Putamen (tissue), 1 donor: Measurements from ENCODE around the gene AADACL3.
"Not testable (repeated sequence)": the region's sequence is repeated elsewhere in the genome, so short reads cannot be mapped to it uniquely, and the experiment has no call there.

Experiments used
- DNase-seq: peaks from one replicate; pipeline ENCODE4 v3.0.0-alpha.2; 2016; ENCODE audit warnings: low spot score

The AADACL3 gene

GRCh38 chr1:12714710-12715475, 1.0 kb upstream of the AADACL3 start:
- DNase-seq = no peak

GRCh38 chr1:12717301-12717838, 1.5 kb downstream of the AADACL3 start:
- DNase-seq = no peak

- no peak for DNase-seq
Measured at GRCh38 chr1:12722626-12723025, 6.7 kb downstream of the AADACL3 start.

GRCh38 chr1:12728391-12728790, 12.5 kb downstream of the AADACL3 start:
- DNase-seq = no peak

- no peak for DNase-seq
Measured at GRCh38 chr1:12730156-12730555, 14.2 kb downstream of the AADACL3 start.

- DNase-seq = not testable (repeated sequence)
Measured at GRCh38 chr1:12731084-12731483, 15.2 kb downstream of the AADACL3 start.

- no peak for DNase-seq
Measured at GRCh38 chr1:12734651-12735050, 18.7 kb downstream of the AADACL3 start.

GRCh38 chr1:12738934-12739333, 23.0 kb downstream of the AADACL3 start:
- no peak for DNase-seq

GRCh38 chr1:12739613-12740012, 23.7 kb downstream of the AADACL3 start:
- no peak for DNase-seq

- DNase-seq = no peak
Measured at GRCh38 chr1:12741946-12742345, 26.0 kb downstream of the AADACL3 start.

GRCh38 chr1:12745126-12745991, 29.4 kb downstream of the AADACL3 start:
- DNase-seq = no peak

- no peak for DNase-seq
Measured at GRCh38 chr1:12745992-12746323, 30.0 kb downstream of the AADACL3 start, which contains the start of gene CFAP107. TSS of gene CFAP107 (plus strand) at chr1:12746200. CDS start at chr1:12746431, 231 bp downstream.

GRCh38 chr1:12748778-12749355, 33.0 kb downstream of the AADACL3 start:
- DNase-seq = no peak

- DNase-seq = no peak
Measured at GRCh38 chr1:12754738-12755137, 38.8 kb downstream of the AADACL3 start.

- DNase-seq = no peak
Measured at GRCh38 chr1:12756273-12756672, 40.4 kb downstream of the AADACL3 start.

GRCh38 chr1:12756768-12757413, 41.0 kb downstream of the AADACL3 start:
- no peak for DNase-seq

GRCh38 chr1:12757836-12758235, 41.9 kb downstream of the AADACL3 start:
- no peak for DNase-seq

- no peak for DNase-seq
Measured at GRCh38 chr1:12760256-12760795, 44.4 kb downstream of the AADACL3 start.

GRCh38 chr1:12761781-12762180, 45.9 kb downstream of the AADACL3 start:
- no peak for DNase-seq

GRCh38 chr1:12762766-12763165, 46.9 kb downstream of the AADACL3 start:
- no peak for DNase-seq

GRCh38 chr1:12763479-12763878, 47.6 kb downstream of the AADACL3 start:
- DNase-seq = no peak

GRCh38 chr1:12764016-12764415, 48.1 kb downstream of the AADACL3 start:
- no peak for DNase-seq
